ENCODE measurements around the gene SORBS2.

- TF ChIP-seq CTCF (IDR thresholded peaks at IDR 0.05; ENCODE audit: low read depth, low read length) = no peak
- TF ChIP-seq EZH2phosphoT487 (IDR thresholded peaks at IDR 0.05; ENCODE audit: low read depth) = no peak
These were observed 225.0 kb downstream of the SORBS2 start for GRCh38 chr4:185587030-185587426.
